SK-N-SH treated with all-trans-retinoic acid at 6 μM for 48 hours (cell line): Measurements from ENCODE around the gene RAD17.

Experiments used
- ATAC-seq: fragments of 200-7000 bp; cut with Tn5 transposase; 3 replicates; pipeline ENCODE4 v1.9.1; 2020; ENCODE audit warnings: mild to moderate bottlenecking, moderate library complexity
- ARNTL ChIP-seq: fragments of 450-650 bp; formaldehyde crosslinking; IDR thresholded peaks from 2 replicates; pipeline ENCODE4 v1.5.0; 2020; ENCODE audit warnings: low read depth, mild to moderate bottlenecking, moderate library complexity, borderline replicate concordance
- BACH2 ChIP-seq: fragments of 250-450 bp; sonication (Bioruptor Pico); IDR thresholded peaks from 2 replicates; pipeline ENCODE4 v1.9.0; 2021; ENCODE audit warnings: mild to moderate bottlenecking, borderline replicate concordance
- CREB5 ChIP-seq: fragments of 250-450 bp; sonication (Bioruptor Pico); IDR thresholded peaks from 2 replicates; pipeline ENCODE4 v1.5.1; 2020; ENCODE audit warnings: low read depth, mild to moderate bottlenecking, moderate library complexity
- CSDC2 ChIP-seq: fragments of 250-450 bp; sonication (Bioruptor Pico); IDR thresholded peaks from 2 replicates; pipeline ENCODE4 v1.5.0; 2020; ENCODE audit warnings: mild to moderate bottlenecking, moderate library complexity
- CSRNP3 ChIP-seq: fragments of 250-450 bp; sonication (Bioruptor Pico); IDR thresholded peaks from 2 replicates; pipeline ENCODE4 v1.5.1; 2021; ENCODE audit warnings: mild to moderate bottlenecking, moderate library complexity
- ESRRG ChIP-seq: fragments of 250-450 bp; sonication (Bioruptor Pico); IDR thresholded peaks from 2 replicates; pipeline ENCODE4 v1.6.1; 2021; ENCODE audit warnings: mild to moderate bottlenecking
- GLIS3 ChIP-seq: fragments of 250-450 bp; sonication (Bioruptor Pico); IDR thresholded peaks from 2 replicates; pipeline ENCODE4 v1.5.0; 2020; ENCODE audit warnings: mild to moderate bottlenecking, moderate library complexity
- OSR1 ChIP-seq: fragments of 250-450 bp; sonication (Bioruptor Pico); IDR thresholded peaks from 2 replicates; pipeline ENCODE4 v1.8.0; 2022; ENCODE audit warnings: moderate library complexity, mild to moderate bottlenecking, inconsistent platforms
- PATZ1 ChIP-seq: fragments of 250-450 bp; sonication (Bioruptor Pico); IDR thresholded peaks from 2 replicates; pipeline ENCODE4 v1.8.0; 2020; ENCODE audit warnings: mild to moderate bottlenecking, moderate library complexity, borderline replicate concordance
- POU6F1 ChIP-seq: fragments of 250-450 bp; sonication (Bioruptor Pico); IDR thresholded peaks from 2 replicates; pipeline ENCODE4 v1.8.0; 2021; ENCODE audit warnings: low read depth, mild to moderate bottlenecking, moderate library complexity, borderline replicate concordance
- PPARA ChIP-seq: fragments of 250-450 bp; sonication (Bioruptor Pico); IDR thresholded peaks from 2 replicates; pipeline ENCODE4 v1.5.0; 2020; ENCODE audit warnings: mild to moderate bottlenecking, borderline replicate concordance
- RARB ChIP-seq: fragments of 250-450 bp; sonication (Bioruptor Pico); IDR thresholded peaks from 2 replicates; pipeline ENCODE4 v1.8.0; 2021; ENCODE audit warnings: mild to moderate bottlenecking, moderate library complexity
- SNAI2 ChIP-seq: fragments of 250-450 bp; sonication (Bioruptor Pico); IDR thresholded peaks from 2 replicates; pipeline ENCODE4 v1.5.0; 2020; ENCODE audit warnings: mild to moderate bottlenecking, moderate library complexity
- TOX ChIP-seq: fragments of 250-450 bp; sonication (Bioruptor Pico); IDR thresholded peaks from 2 replicates; pipeline ENCODE4 v1.8.0; 2021; ENCODE audit warnings: mild to moderate bottlenecking, moderate library complexity, borderline replicate concordance
- TSHZ2 ChIP-seq: fragments of 250-450 bp; sonication (Bioruptor Pico); IDR thresholded peaks from 2 replicates; pipeline ENCODE4 v1.5.0; 2020; ENCODE audit warnings: mild to moderate bottlenecking, moderate library complexity
- ZC3H10 ChIP-seq: fragments of 250-450 bp; sonication (Bioruptor Pico); IDR thresholded peaks from 2 replicates; pipeline ENCODE4 v1.5.1; 2021; ENCODE audit warnings: mild to moderate bottlenecking, moderate library complexity
- ZFP3 ChIP-seq: fragments of 250-450 bp; sonication (Bioruptor Pico); IDR thresholded peaks from 2 replicates; pipeline ENCODE4 v1.5.0; 2020; ENCODE audit warnings: mild to moderate bottlenecking, moderate library complexity
- ZFP30 ChIP-seq: fragments of 450-650 bp; formaldehyde crosslinking; IDR thresholded peaks from 2 replicates; pipeline ENCODE4 v1.5.0; 2022; ENCODE audit warnings: mild to moderate bottlenecking, moderate library complexity
- ZNF565 ChIP-seq: fragments of 450-650 bp; formaldehyde crosslinking; conservative IDR thresholded peaks from 2 replicates; pipeline ENCODE4 v1.5.0; 2020; ENCODE audit warnings: low read depth, mild to moderate bottlenecking, moderate library complexity
- ZNF70 ChIP-seq: fragments of 450-650 bp; formaldehyde crosslinking; IDR thresholded peaks from 2 replicates; pipeline ENCODE4 v1.5.0; 2020; ENCODE audit warnings: mild to moderate bottlenecking, moderate library complexity
- ZNF8 ChIP-seq: fragments of 450-650 bp; formaldehyde crosslinking; IDR thresholded peaks from 2 replicates; pipeline ENCODE4 v1.5.0; 2020; ENCODE audit warnings: mild to moderate bottlenecking, moderate library complexity

RAD17 gene

GRCh38 chr5:69364850-69365249 lies 4.8 kb upstream of the RAD17 start:
- TF ChIP-seq CSRNP3 (CRISPR knock-in tag) (no peak), CREB5 (CRISPR knock-in tag) (no peak), ZNF8 (CRISPR knock-in tag) (no peak), ZFP30 (CRISPR knock-in tag) (no peak), CSDC2 (no peak), POU6F1 (CRISPR knock-in tag) (no peak), PATZ1 (CRISPR knock-in tag) (no peak), ZFP3 (no peak), RARB (CRISPR knock-in tag) (no peak)
- no peak for ATAC-seq

GRCh38 chr5:69367697-69368279 lies 1.8 kb upstream of the RAD17 start:
- no peak for ATAC-seq
- TF ChIP-seq ZNF8 (CRISPR knock-in tag), result no peak
- no peak for TF ChIP-seq GLIS3 (CRISPR knock-in tag)
- TF ChIP-seq CSDC2, result no peak
- TF ChIP-seq ZC3H10, result no peak
- no peak for TF ChIP-seq PATZ1 (CRISPR knock-in tag)
- no peak for TF ChIP-seq CSRNP3 (CRISPR knock-in tag)
- TF ChIP-seq CREB5 (CRISPR knock-in tag), result no peak
- TF ChIP-seq ARNTL, result no peak
- no peak for TF ChIP-seq ZFP3
- TF ChIP-seq OSR1 (CRISPR knock-in tag), result no peak
- no peak for TF ChIP-seq ZFP30 (CRISPR knock-in tag)
- TF ChIP-seq ZNF70 (CRISPR knock-in tag), result no peak
- TF ChIP-seq POU6F1 (CRISPR knock-in tag), result no peak
- TF ChIP-seq ESRRG, result no peak
- no peak for TF ChIP-seq BACH2
- TF ChIP-seq PPARA, result no peak
- TF ChIP-seq TSHZ2 (CRISPR knock-in tag), result no peak
- TF ChIP-seq SNAI2, result no peak
- no peak for TF ChIP-seq ZNF565
- TF ChIP-seq TOX (CRISPR knock-in tag), result no peak
